Osteocyte (in vitro differentiated cells): ENCODE data around the gene SSX2IP. TPM values are rescaled to one million over a fixed set of nuclear protein-coding genes. Genes with fewer than 3 reads are reported as not detected.

ENCODE experiments used
- DNase-seq: peaks from one replicate; pipeline ENCODE4 v3.0.0; 2021; ENCODE audit warnings: mixed read lengths; ENCODE audit not compliant: unreplicated experiment; ENCODE audit errors: extremely low spot score
- H3K27ac Mint-ChIP-seq: one replicate; pipeline ENCODE4 v1.8.0; 2021; ENCODE audit warnings: mild to moderate bottlenecking, mixed read lengths; ENCODE audit not compliant: unreplicated experiment
- H3K27me3 Mint-ChIP-seq: one replicate; pipeline ENCODE4 v1.8.0; 2021; ENCODE audit warnings: mixed read lengths; ENCODE audit not compliant: unreplicated experiment
- H3K36me3 Mint-ChIP-seq: one replicate; pipeline ENCODE4 v1.8.0; 2021; ENCODE audit warnings: mixed read lengths; ENCODE audit not compliant: unreplicated experiment
- H3K4me1 Mint-ChIP-seq: one replicate; pipeline ENCODE4 v1.8.0; 2021; ENCODE audit warnings: mixed read lengths; ENCODE audit not compliant: unreplicated experiment
- H3K4me3 Mint-ChIP-seq: one replicate; pipeline ENCODE4 v1.8.0; 2021; ENCODE audit warnings: mild to moderate bottlenecking, moderate library complexity, mixed read lengths; ENCODE audit not compliant: unreplicated experiment
- H3K9me3 Mint-ChIP-seq: one replicate; pipeline ENCODE4 v1.8.0; 2021; ENCODE audit warnings: mixed read lengths; ENCODE audit not compliant: unreplicated experiment
- total RNA-seq: library from RNA; stranded (reverse); gene quantifications from 2 replicates; pipeline ENCODE4 v1.2.1, GENCODE V29; 2021
- TF ChIP-seq, protein P1 (sequence below): fragments of 200-600 bp; sonication (generic); IDR thresholded peaks from 2 replicates; pipeline ENCODE4 v1.5.0; 2021; ENCODE audit warnings: antibody characterized with exemption, mild to moderate bottlenecking, moderate library complexity

The SSX2IP gene
- total RNA-seq, 1 donor from 2014 or later: 7.0 TPM

DNA sequence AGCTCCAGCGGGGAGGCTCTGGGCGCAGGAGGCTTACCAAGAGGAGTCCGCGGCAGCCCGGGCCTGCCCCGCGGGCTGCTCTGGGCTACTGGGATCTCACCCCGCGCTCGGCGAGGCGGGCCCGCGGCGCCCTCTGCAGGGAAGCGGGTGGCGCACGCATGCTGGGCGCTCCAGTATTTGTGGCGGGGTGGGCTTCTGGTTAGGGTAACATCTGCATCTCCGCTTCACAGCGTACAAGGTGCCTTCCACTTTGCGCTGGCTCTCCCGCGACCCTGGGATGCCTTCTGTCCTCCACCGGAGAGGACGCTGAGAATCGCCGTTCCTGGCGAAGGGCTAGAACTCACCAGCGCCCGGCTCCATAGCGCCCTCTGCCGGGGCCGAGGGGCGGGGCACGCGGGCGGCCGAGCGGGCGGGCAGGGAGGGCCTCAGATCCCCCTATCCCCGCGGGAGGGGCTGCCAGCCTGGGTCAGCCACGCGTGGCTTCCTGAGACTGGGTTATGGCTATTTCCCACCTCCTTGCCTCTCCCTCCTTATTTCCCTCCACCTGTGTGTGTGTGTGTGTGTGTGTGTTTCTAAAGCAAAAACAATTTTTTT is 69.4 kb downstream of the SSX2IP start:
- peak; percentile 96 for DNase-seq
- peak overlapping the region; percentile 72 for H3K27ac Mint-ChIP-seq
- peaks cover 18% of the 10 kb centered on the region for H3K4me1 Mint-ChIP-seq
- H3K9me3 Mint-ChIP-seq: no peaks in the 10 kb centered on the region
- no peaks in the 10 kb centered on the region for H3K27me3 Mint-ChIP-seq
- TF ChIP-seq, protein P1, sequence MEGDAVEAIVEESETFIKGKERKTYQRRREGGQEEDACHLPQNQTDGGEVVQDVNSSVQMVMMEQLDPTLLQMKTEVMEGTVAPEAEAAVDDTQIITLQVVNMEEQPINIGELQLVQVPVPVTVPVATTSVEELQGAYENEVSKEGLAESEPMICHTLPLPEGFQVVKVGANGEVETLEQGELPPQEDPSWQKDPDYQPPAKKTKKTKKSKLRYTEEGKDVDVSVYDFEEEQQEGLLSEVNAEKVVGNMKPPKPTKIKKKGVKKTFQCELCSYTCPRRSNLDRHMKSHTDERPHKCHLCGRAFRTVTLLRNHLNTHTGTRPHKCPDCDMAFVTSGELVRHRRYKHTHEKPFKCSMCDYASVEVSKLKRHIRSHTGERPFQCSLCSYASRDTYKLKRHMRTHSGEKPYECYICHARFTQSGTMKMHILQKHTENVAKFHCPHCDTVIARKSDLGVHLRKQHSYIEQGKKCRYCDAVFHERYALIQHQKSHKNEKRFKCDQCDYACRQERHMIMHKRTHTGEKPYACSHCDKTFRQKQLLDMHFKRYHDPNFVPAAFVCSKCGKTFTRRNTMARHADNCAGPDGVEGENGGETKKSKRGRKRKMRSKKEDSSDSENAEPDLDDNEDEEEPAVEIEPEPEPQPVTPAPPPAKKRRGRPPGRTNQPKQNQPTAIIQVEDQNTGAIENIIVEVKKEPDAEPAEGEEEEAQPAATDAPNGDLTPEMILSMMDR: peak; percentile 100
- H3K36me3 Mint-ChIP-seq: no peaks in the 10 kb centered on the region
- peak overlapping the region; percentile 85 for H3K4me3 Mint-ChIP-seq

DNA sequence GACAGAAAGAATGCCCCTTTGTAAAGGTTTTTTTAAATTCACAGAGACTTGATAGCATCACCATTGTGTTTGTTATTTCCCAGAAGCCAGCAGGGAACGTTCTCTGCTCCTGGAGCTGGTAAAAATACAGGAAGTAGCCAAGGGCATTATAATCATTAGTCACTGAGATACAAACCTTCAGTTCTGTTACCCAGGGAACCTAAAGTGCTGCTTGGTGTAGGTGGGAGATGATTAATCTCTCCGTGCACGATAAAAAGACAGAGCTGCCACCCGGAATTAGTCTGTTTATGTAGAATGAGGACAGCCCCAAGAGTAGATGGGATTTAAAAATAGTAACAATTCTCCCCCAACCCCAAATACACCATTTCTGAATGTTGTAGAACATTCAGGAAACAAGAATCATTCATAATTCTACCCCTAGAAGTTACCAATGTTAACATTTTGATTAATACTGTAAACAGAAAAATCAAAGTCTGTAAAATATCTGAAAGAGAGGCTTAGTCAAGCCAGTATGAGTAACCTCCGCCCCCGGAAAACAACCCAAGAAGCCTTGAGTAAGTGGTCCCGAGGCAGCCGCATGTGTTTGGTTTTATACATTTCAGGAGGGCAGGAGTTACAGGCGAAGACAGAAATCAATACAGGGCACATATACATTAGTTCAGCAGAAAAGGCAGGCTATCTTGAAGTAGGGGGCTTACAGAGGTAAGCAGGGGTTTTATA is 70.7 kb downstream of the SSX2IP start:
- Mint-ChIP-seq H3K36me3 (no peaks in the 10 kb centered on the region), H3K9me3 (peaks cover 5% of the 10 kb centered on the region), H3K27ac (peak overlapping the region; percentile 62), H3K4me1 (peaks cover 18% of the 10 kb centered on the region), H3K4me3 (peak overlapping the region; percentile 44), H3K27me3 (no peaks in the 10 kb centered on the region)
- peak; percentile 27 for DNase-seq
- TF ChIP-seq, protein P1: no peak

DNA sequence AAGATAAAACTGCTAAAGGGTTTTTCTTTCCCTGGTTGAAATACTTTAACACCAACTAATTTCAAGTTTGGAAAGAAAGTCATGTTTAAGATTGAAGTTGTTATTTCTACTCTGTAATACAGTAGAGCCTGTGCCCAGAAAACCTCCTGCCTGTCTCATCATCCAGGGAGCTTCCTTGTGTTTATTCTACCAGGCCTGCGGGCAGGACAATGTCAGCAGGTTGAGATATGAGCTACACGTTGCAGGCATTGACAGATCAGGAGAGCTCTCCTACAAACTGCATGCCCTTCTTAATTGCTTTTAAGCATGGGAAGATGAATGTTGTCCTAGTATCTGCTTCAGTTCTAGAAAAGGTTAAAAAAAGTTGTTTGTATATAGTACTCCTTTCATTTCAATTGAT is 72.9 kb downstream of the SSX2IP start:
- Mint-ChIP-seq H3K36me3 (no peaks in the 10 kb centered on the region), H3K9me3 (peaks cover 8% of the 10 kb centered on the region), H3K27me3 (no peaks in the 10 kb centered on the region), H3K4me1 (peaks cover 20% of the 10 kb centered on the region), H3K27ac (no peak overlapping the region), H3K4me3 (no peak overlapping the region)
- TF ChIP-seq, protein P1: no peak
- no peak for DNase-seq

DNA sequence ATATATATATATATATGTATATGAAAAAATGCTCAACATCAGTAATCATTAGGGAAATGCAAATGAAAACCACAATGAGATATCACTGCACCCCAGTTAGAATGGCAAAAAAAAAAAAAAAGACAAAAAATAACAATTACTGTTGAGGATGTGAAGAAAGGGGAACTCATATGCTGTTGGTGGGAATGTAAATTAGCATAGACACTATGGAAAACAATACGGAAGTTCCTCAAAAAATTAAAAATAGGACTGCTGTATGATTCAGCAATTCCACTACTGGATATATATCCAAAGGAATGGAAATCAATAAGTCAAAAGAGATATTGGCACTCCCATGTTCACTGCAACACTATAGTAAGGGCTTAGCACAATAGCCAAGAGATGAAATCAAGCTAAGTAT is 74.5 kb downstream of the SSX2IP start:
- TF ChIP-seq, protein P1: no peak
- H3K9me3 Mint-ChIP-seq: peaks cover 8% of the 10 kb centered on the region
- no peak for DNase-seq
- no peaks in the 10 kb centered on the region for H3K27me3 Mint-ChIP-seq
- no peaks in the 10 kb centered on the region for H3K36me3 Mint-ChIP-seq
- H3K4me1 Mint-ChIP-seq: peaks cover 29% of the 10 kb centered on the region
- H3K4me3 Mint-ChIP-seq: no peak overlapping the region
- no peak overlapping the region for H3K27ac Mint-ChIP-seq

DNA sequence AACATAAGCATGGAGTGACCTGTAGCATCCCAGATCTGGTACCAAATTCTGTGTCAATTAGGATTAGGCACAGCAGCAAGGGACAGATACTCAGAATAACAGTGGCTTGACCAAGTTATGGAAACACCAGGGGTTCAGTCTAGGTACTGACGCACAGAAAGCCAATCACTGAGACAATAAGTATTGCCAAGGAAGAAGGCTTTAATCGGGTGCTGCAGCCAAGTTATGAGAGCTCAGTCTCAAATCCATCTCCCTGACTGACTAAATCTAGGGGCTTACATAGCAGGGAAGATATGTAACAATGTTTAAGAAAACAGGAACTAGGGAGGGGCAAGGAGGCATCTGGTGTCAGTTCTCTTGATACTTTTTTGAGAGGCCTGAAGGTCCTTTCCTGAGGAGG is 76.4 kb downstream of the SSX2IP start:
- peaks cover 15% of the 10 kb centered on the region for H3K4me1 Mint-ChIP-seq
- H3K36me3 Mint-ChIP-seq: no peaks in the 10 kb centered on the region
- TF ChIP-seq, protein P1: no peak
- peaks cover 8% of the 10 kb centered on the region for H3K9me3 Mint-ChIP-seq
- H3K27ac Mint-ChIP-seq: no peak overlapping the region
- no peak overlapping the region for H3K4me3 Mint-ChIP-seq
- no peaks in the 10 kb centered on the region for H3K27me3 Mint-ChIP-seq
- DNase-seq: no peak
